Gastrocnemius medialis (tissue), 4 donors: Measurements from ENCODE around the gene AMN.

ENCODE experiments used
- CTCF ChIP-seq, 5 experiments: fragments of 450-650 bp in 3 of 5; fragments of 200-600 bp in 2 of 5; sonication (generic) in 2 of 5; IDR thresholded peaks in 4 of 5; conservative IDR thresholded peaks in 1 of 5; 1 replicate in 4 of 5; 2 replicates in 1 of 5; pipeline ENCODE4 v1.5.1; 2016 to 2019; ENCODE audit warnings: antibody characterized with exemption in 5 of 5, mild to moderate bottlenecking in 3 of 5, moderate library complexity in 3 of 5
- POLR2A ChIP-seq, 2 donors: fragments of 450-650 bp; IDR thresholded peaks; one replicate each; pipeline ENCODE4 v1.6.1; 2017; ENCODE audit warnings: antibody characterized with exemption in 2 of 2, mild to moderate bottlenecking in 2 of 2, moderate library complexity in 2 of 2

- TF ChIP-seq POLR2A (IDR thresholded peaks at IDR 0.05) (no peak), CTCF (IDR thresholded peaks at IDR 0.05 in 4 of 5, conservative IDR thresholded peaks at IDR 0.05 in 1 of 5) (no peak)
These were observed 49.3 kb upstream of the AMN start for GRCh38 chr14:102873131-102873530.
